ENCODE results near the gene TUBB6.

The TUBB6 gene

GRCh38 chr18:12362473-12363174, 54.6 kb downstream of the TUBB6 start:
- no peak for TF ChIP-seq CTCF (IDR thresholded peaks at IDR 0.05; ENCODE audit: low read depth, low read length, missing control alignments)
- DNase-seq (ENCODE audit: low read depth): no peak
- in situ Hi-C loops (cut with HindIII; ENCODE audit: low sequenced_read_pairs): no loop called here

GRCh38 chr18:12366379-12366778, 58.3 kb downstream of the TUBB6 start:
- no peak for TF ChIP-seq CTCF (IDR thresholded peaks at IDR 0.05; ENCODE audit: low read depth, low read length, missing control alignments)
- H3K4me3 ChIP-seq (ENCODE audit: low read depth, low read length): no peak overlapping the region
- DNase-seq (ENCODE audit: low read depth): no peak
- in situ Hi-C loops (cut with HindIII; ENCODE audit: low sequenced_read_pairs): no loop called here

More at GRCh38 chr18:12362473-12363174, 54.6 kb downstream of the TUBB6 start:
- no peak overlapping the region for H3K4me3 ChIP-seq (ENCODE audit: low read depth, low read length)

- in situ Hi-C loops (cut with HindIII; ENCODE audit: low sequenced_read_pairs): no loop called here
- no peak for TF ChIP-seq CTCF (IDR thresholded peaks at IDR 0.05; ENCODE audit: low read depth, low read length, missing control alignments)
- H3K4me3 ChIP-seq (ENCODE audit: low read depth, low read length): no peak overlapping the region
- no peak for DNase-seq (ENCODE audit: low read depth)
Measured at GRCh38 chr18:12366784-12367183, 58.7 kb downstream of the TUBB6 start.

DNA sequence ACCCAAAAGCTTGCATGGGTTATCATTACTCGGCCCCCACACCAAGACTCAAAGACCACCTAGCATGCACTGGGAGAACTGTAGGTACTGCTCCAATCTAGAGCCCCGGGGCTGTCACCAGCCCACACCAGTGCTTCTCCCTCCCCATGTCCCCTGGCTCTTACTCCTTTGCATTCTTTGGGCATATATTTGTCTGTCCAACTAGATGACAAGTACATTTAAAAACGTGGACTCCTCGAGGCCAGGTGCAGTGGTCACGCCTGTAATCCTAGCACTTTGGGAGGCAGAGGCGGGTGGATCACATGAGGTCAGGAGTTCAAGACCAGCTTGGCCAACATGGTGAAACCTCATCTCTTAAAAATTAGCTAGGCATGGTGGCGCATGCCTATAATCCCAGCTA, 61.2 kb downstream of the TUBB6 start:
- no peak for TF ChIP-seq CTCF (IDR thresholded peaks at IDR 0.05; ENCODE audit: low read depth, low read length, missing control alignments)

GRCh38 chr18:12371590-12371989, 63.5 kb downstream of the TUBB6 start:
- in situ Hi-C loops (cut with HindIII; ENCODE audit: low sequenced_read_pairs): no loop called here
- H3K4me3 ChIP-seq (ENCODE audit: low read depth, low read length): no peak overlapping the region
- DNase-seq (ENCODE audit: low read depth): no peak
- no peak for TF ChIP-seq CTCF (IDR thresholded peaks at IDR 0.05; ENCODE audit: low read depth, low read length, missing control alignments)

More for the DNA sequence above, 61.2 kb downstream of the TUBB6 start:
- in situ Hi-C loops (cut with HindIII; ENCODE audit: low sequenced_read_pairs): no loop called here
- no peak for DNase-seq (ENCODE audit: low read depth)
- H3K4me3 ChIP-seq (ENCODE audit: low read depth, low read length): no peak overlapping the region

GRCh38 chr18:12372406-12372805, 64.4 kb downstream of the TUBB6 start:
- H3K4me3 ChIP-seq (ENCODE audit: low read depth, low read length): no peak overlapping the region
- in situ Hi-C loops (cut with HindIII; ENCODE audit: low sequenced_read_pairs): no loop called here

More at GRCh38 chr18:12372406-12372805, 64.4 kb downstream of the TUBB6 start:
- TF ChIP-seq CTCF (IDR thresholded peaks at IDR 0.05; ENCODE audit: low read depth, low read length, missing control alignments): no peak
- no peak for DNase-seq (ENCODE audit: low read depth)

Measured in astrocyte of the cerebellum (primary cell).